HCT116 (cell line): ENCODE measurements around the gene FGD4. TPM values are rescaled to one million over a fixed set of nuclear protein-coding genes. Genes with fewer than 3 reads are reported as not detected.

ENCODE experiments used
- ATAC-seq: fragments of 200-7000 bp; cut with Tn5 transposase; 2 replicates; pipeline ENCODE4 v1.9.1; 2020; ENCODE audit warnings: mild to moderate bottlenecking, moderate library complexity
- BruUV-seq: library from RNA; stranded (reverse); fragments of 400-500 nt; replicated peaks from 2 replicates; lab custom pipeline; 2021; lab: Mats Ljungman, UMichigan
- CTCF ChIA-PET: fragments of 300-600 bp; sonication (Branson Sonifier 250); formaldehyde crosslinking; loops from one replicate; lab custom pipeline; 2021; ENCODE audit warnings: antibody characterized with exemption; lab: Charles Lee
- POLR2A ChIA-PET: fragments of 300-600, 350-600 bp; sonication (Branson Sonifier 250); formaldehyde crosslinking; loops from one replicate; lab custom pipeline; 2021; ENCODE audit warnings: antibody characterized with exemption; lab: Charles Lee
- RAD21 ChIA-PET, 2 experiments: fragments of 300-600 bp; sonication (Branson Sonifier 250); formaldehyde crosslinking; loops; one replicate each; lab custom pipeline; 2023; ENCODE audit warnings: low total read pairs in 2 of 2; ENCODE audit not compliant: uncharacterized antibody in 2 of 2, unreplicated experiment in 2 of 2, low non-redundant PET in 1 of 2; lab: Charles Lee
- DNase-seq: peaks from one replicate; pipeline ENCODE4 v3.0.0-alpha.2; 2010; ENCODE audit warnings: low read depth, low spot score
- H2AFZ ChIP-seq: fragments of 200-600 bp; shearing (Covaris generic), sonication (generic); 2 replicates; pipeline ENCODE4 v1.6.1; 2017; ENCODE audit warnings: low read depth, mixed run types, mixed read lengths, antibody characterized with exemption, low read length; ENCODE audit not compliant: poor library complexity, severe bottlenecking
- H3K27ac ChIP-seq: 2 replicates; pipeline ENCODE4 v1.5.1; 2012; ENCODE audit warnings: low read depth, low read length
- H3K27me3 ChIP-seq: fragments of 200-600 bp; sonication (generic); 2 replicates; pipeline ENCODE4 v1.6.1; 2016; ENCODE audit warnings: mixed run types, low read length, mixed read lengths; ENCODE audit not compliant: insufficient read depth
- H3K36me3 ChIP-seq, 2 experiments: fragments of 200-500 bp in 1 of 2; fragments of 200-600 bp in 1 of 2; sonication (Bioruptor generic) in 1 of 2; sonication (generic) in 1 of 2; 2 replicates each; pipeline versions ENCODE4 v1.5.1 to v1.6.1; 2014 to 2016; ENCODE audit warnings: low read length in 2 of 2, inconsistent platforms in 1 of 2, mixed read lengths in 1 of 2, mixed run types in 1 of 2; ENCODE audit not compliant: insufficient read depth in 2 of 2, control insufficient read depth in 1 of 2
- H3K4me1 ChIP-seq, 2 experiments: fragments of 200-600 bp in 1 of 2; sonication (generic) in 1 of 2; 2 replicates each; pipeline versions ENCODE4 v1.5.1 to v1.6.1; 2012 to 2017; ENCODE audit warnings: low read length in 2 of 2, inconsistent platforms in 1 of 2, mild to moderate bottlenecking in 1 of 2, mixed read lengths in 1 of 2, mixed run types in 1 of 2, moderate library complexity in 1 of 2; ENCODE audit not compliant: insufficient read depth in 2 of 2, control insufficient read depth in 1 of 2
- H3K4me2 ChIP-seq: fragments of 200-600 bp; sonication (generic); 2 replicates; pipeline ENCODE4 v1.6.1; 2017; ENCODE audit warnings: mixed run types, low read length, mixed read lengths
- H3K4me3 ChIP-seq, 2 experiments: fragments of 200-600 bp in 1 of 2; sonication (generic) in 1 of 2; replicated peaks in 1 of 2; 2 replicates each; pipeline ENCODE4 v1.5.1; 2011 to 2016; ENCODE audit warnings: low read length in 2 of 2, control low read depth in 1 of 2, low read depth in 1 of 2, mild to moderate bottlenecking in 1 of 2, mixed read lengths in 1 of 2, mixed run types in 1 of 2
- H3K79me2 ChIP-seq: fragments of 200-600 bp; sonication (generic); 2 replicates; pipeline ENCODE4 v1.6.1; 2017; ENCODE audit warnings: mild to moderate bottlenecking, mixed run types, low read length, moderate library complexity, mixed read lengths; ENCODE audit not compliant: insufficient read depth
- H3K9ac ChIP-seq: fragments of 200-600 bp; sonication (generic); 2 replicates; pipeline ENCODE4 v1.6.1; 2016; ENCODE audit warnings: low read length, mixed read lengths
- H3K9me2 ChIP-seq: fragments of 200-600 bp; sonication (generic), shearing (Covaris generic); 2 replicates; pipeline ENCODE4 v1.6.1; 2017; ENCODE audit warnings: mixed run types, mild to moderate bottlenecking, moderate library complexity; ENCODE audit not compliant: insufficient read depth
- H3K9me3 ChIP-seq, 2 experiments: fragments of 200-500 bp in 1 of 2; fragments of 200-600 bp in 1 of 2; sonication (Bioruptor generic) in 1 of 2; sonication (generic) in 1 of 2; 2 replicates each; pipeline ENCODE4 v1.6.1; 2014 to 2017; ENCODE audit warnings: low read length in 2 of 2, mixed read lengths in 2 of 2, inconsistent platforms in 1 of 2, low read depth in 1 of 2, mild to moderate bottlenecking in 1 of 2, mixed run types in 1 of 2, moderate library complexity in 1 of 2; ENCODE audit not compliant: control insufficient read depth in 1 of 2, insufficient read depth in 1 of 2
- H4K20me1 ChIP-seq: fragments of 200-600 bp; sonication (generic), shearing (Covaris generic); 2 replicates; pipeline ENCODE4 v1.6.1; 2017; ENCODE audit warnings: mixed run types, mild to moderate bottlenecking, moderate library complexity; ENCODE audit not compliant: insufficient read depth
- CBX3 ChIP-seq: IDR thresholded peaks from 2 replicates; pipeline ENCODE4 v1.6.1; 2012; ENCODE audit warnings: low read depth
- CEBPB ChIP-seq: IDR thresholded peaks from 2 replicates; pipeline ENCODE4 v1.6.1; 2012; ENCODE audit warnings: low read depth
- ELF1 ChIP-seq: IDR thresholded peaks from 2 replicates; pipeline ENCODE4 v1.6.1; 2012; ENCODE audit warnings: low read depth, borderline replicate concordance
- EZH2phosphoT487 ChIP-seq: fragments of 200-600 bp; IDR thresholded peaks from 2 replicates; pipeline ENCODE4 v1.6.1; 2018; ENCODE audit warnings: antibody characterized with exemption, borderline replicate concordance
- POLR2A ChIP-seq: IDR thresholded peaks from 2 replicates; pipeline ENCODE4 v1.7.0; 2011; ENCODE audit warnings: borderline replicate concordance; ENCODE audit not compliant: insufficient read depth, insufficient read length; ENCODE audit errors: extremely low read depth
- TCF7L2 ChIP-seq: IDR thresholded peaks from 2 replicates; pipeline ENCODE4 v1.7.0; 2011; ENCODE audit warnings: borderline replicate concordance, inconsistent platforms; ENCODE audit not compliant: insufficient read depth, insufficient read length; ENCODE audit errors: extremely low read depth
- ZFX ChIP-seq: fragments of 450-650 bp; IDR thresholded peaks from 2 replicates; pipeline ENCODE4 v1.6.1; 2017
- ZNF274 ChIP-seq: fragments of 200-500 bp; sonication (Bioruptor generic); IDR thresholded peaks from 2 replicates; pipeline ENCODE4 v1.6.1; 2014; ENCODE audit warnings: mild to moderate bottlenecking, low read depth, low read length, inconsistent platforms
- intact Hi-C: fragments of 100-400 bp; cut with micrococcal nuclease; formaldehyde crosslinking; loops from 2 replicates; pipeline ENCODE4 v1.10.0; 2022
- total RNA-seq: library from RNA; stranded (reverse); gene quantifications from one replicate; pipeline ENCODE4 v1.2.1, GENCODE V29; 2021; ENCODE audit not compliant: unreplicated experiment
- TF ChIP-seq, protein P1 (sequence below), 3 experiments: fragments of 200-600 bp in 1 of 3; sonication (generic) in 1 of 3; IDR thresholded peaks in 2 of 3; conservative IDR thresholded peaks in 1 of 3; 2 replicates each; pipeline ENCODE4 v1.5.1; 2012 to 2017; ENCODE audit warnings: low read depth in 2 of 3, low read length in 2 of 3, antibody characterized with exemption in 1 of 3, borderline replicate concordance in 1 of 3, control low read depth in 1 of 3, mild to moderate bottlenecking in 1 of 3, mixed read lengths in 1 of 3, mixed run types in 1 of 3, moderate library complexity in 1 of 3; ENCODE audit not compliant: insufficient read depth in 1 of 3
- TF ChIP-seq, protein P2 (sequence below): IDR thresholded peaks from 2 replicates; pipeline ENCODE4 v1.6.1; 2012
- TF ChIP-seq, protein P3 (sequence below): IDR thresholded peaks from 2 replicates; pipeline ENCODE4 v1.6.1; 2011; ENCODE audit warnings: mild to moderate bottlenecking, low read length, moderate library complexity; ENCODE audit not compliant: insufficient replicate concordance; ENCODE audit errors: extremely low read depth

FGD4 gene
- total RNA-seq, 1 experiment from 2014 or later = 7.7 TPM

DNA sequence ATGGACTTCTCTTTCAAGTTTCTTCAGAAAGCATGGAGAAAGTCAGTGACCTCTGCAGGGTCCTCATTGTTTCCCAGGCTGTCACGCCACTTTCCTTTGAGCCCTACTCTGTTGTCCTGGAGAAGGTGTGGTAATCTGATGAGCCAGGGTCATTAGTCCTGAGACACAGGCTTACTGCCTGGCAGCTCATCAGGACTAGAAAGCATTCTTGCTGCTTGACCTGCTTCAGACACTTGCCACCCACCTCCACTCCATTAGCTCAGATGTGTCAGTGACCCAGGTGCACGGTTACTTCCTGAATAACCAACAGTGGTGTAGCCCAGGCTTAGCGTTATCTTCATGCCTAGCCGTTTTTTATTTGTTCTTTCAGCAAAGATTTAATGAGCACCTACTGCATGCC, 93.9 kb downstream of the FGD4 start:
- Histone ChIP-seq H3K4me3 (no peak overlapping the region), H3K4me1 (no peaks in the 10 kb centered on the region), H3K9ac (no peak overlapping the region), H3K36me3 (no peaks in the 10 kb centered on the region), H3K9me2 (no peaks in the 10 kb centered on the region), H4K20me1 (no peaks in the 10 kb centered on the region), H3K79me2 (no peaks in the 10 kb centered on the region), H3K27ac (no peak overlapping the region), H3K9me3 (no peaks in the 10 kb centered on the region), H2AFZ (no peak overlapping the region), H3K27me3 (no peaks in the 10 kb centered on the region), H3K4me2 (no peak overlapping the region)
- ChIA-PET POLR2A (no interaction called here), CTCF (no interaction called here), RAD21 (no interaction called here)
- ATAC-seq (no peak), DNase-seq (no peak)
- intact Hi-C loops = no loop called here
- no TSS peak for BruUV-seq
- TF ChIP-seq, protein P1, sequence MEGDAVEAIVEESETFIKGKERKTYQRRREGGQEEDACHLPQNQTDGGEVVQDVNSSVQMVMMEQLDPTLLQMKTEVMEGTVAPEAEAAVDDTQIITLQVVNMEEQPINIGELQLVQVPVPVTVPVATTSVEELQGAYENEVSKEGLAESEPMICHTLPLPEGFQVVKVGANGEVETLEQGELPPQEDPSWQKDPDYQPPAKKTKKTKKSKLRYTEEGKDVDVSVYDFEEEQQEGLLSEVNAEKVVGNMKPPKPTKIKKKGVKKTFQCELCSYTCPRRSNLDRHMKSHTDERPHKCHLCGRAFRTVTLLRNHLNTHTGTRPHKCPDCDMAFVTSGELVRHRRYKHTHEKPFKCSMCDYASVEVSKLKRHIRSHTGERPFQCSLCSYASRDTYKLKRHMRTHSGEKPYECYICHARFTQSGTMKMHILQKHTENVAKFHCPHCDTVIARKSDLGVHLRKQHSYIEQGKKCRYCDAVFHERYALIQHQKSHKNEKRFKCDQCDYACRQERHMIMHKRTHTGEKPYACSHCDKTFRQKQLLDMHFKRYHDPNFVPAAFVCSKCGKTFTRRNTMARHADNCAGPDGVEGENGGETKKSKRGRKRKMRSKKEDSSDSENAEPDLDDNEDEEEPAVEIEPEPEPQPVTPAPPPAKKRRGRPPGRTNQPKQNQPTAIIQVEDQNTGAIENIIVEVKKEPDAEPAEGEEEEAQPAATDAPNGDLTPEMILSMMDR (IDR thresholded peaks at IDR 0.05 in 2 of 3, conservative IDR thresholded peaks at IDR 0.05 in 1 of 3; ENCODE audit: borderline replicate concordance in 1 of 3, insufficient read depth in 1 of 3, low read depth in 2 of 3, low read length in 2 of 3) = no peak
- no peak for TF ChIP-seq CBX3
- TF ChIP-seq, protein P2, sequence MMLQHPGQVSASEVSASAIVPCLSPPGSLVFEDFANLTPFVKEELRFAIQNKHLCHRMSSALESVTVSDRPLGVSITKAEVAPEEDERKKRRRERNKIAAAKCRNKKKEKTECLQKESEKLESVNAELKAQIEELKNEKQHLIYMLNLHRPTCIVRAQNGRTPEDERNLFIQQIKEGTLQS = no peak
- no peak for TF ChIP-seq EZH2phosphoT487
- no peak for TF ChIP-seq ELF1

DNA sequence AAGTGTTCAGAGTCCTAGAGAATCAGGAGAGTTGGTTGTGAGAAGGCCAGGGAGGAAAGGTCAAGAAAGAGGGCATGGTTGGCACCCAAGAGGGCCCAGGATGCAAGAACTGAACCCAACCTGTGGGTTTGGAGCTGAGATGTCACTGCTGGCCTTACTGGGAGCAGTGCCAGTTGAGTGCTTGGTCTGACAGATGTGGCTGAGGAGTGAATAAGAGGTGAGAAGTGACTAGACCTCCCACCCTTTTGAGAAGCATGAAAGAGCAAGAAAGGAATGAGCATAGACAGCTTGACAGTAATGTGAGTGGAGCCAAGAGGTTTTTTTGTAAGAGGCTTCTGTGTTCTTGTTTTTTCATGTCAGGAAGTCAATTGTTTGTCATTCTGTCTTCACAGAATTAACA, 95.3 kb downstream of the FGD4 start:
- H3K79me2 ChIP-seq = no peaks in the 10 kb centered on the region
- BruUV-seq = no TSS peak
- no peak overlapping the region for H3K4me2 ChIP-seq
- H2AFZ ChIP-seq = no peak overlapping the region
- intact Hi-C loops = no loop called here
- ATAC-seq (no peak), DNase-seq (no peak)
- no peaks in the 10 kb centered on the region for H4K20me1 ChIP-seq
- CTCF ChIA-PET = no interaction called here
- no peaks in the 10 kb centered on the region for H3K9me2 ChIP-seq
- H3K9me3 ChIP-seq = no peaks in the 10 kb centered on the region
- no peak overlapping the region for H3K9ac ChIP-seq
- RAD21 ChIA-PET = no interaction called here
- no peak overlapping the region for H3K27ac ChIP-seq
- TF ChIP-seq, protein P3, sequence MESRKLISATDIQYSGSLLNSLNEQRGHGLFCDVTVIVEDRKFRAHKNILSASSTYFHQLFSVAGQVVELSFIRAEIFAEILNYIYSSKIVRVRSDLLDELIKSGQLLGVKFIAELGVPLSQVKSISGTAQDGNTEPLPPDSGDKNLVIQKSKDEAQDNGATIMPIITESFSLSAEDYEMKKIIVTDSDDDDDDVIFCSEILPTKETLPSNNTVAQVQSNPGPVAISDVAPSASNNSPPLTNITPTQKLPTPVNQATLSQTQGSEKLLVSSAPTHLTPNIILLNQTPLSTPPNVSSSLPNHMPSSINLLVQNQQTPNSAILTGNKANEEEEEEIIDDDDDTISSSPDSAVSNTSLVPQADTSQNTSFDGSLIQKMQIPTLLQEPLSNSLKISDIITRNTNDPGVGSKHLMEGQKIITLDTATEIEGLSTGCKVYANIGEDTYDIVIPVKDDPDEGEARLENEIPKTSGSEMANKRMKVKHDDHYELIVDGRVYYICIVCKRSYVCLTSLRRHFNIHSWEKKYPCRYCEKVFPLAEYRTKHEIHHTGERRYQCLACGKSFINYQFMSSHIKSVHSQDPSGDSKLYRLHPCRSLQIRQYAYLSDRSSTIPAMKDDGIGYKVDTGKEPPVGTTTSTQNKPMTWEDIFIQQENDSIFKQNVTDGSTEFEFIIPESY = no peak
- no peak for TF ChIP-seq ELF1
- no peak for TF ChIP-seq ZNF274
- TF ChIP-seq TCF7L2 = no peak
- no peak for TF ChIP-seq ZFX
- no peak for TF ChIP-seq CEBPB
- TF ChIP-seq POLR2A = no peak
- no peaks in the 10 kb centered on the region for H3K27me3 ChIP-seq
- H3K4me1 ChIP-seq = no peaks in the 10 kb centered on the region
- H3K4me3 ChIP-seq = no peak overlapping the region
- no peaks in the 10 kb centered on the region for H3K36me3 ChIP-seq
- POLR2A ChIA-PET = no interaction called here
